Effector CD8-positive, alpha-beta T cell (primary cell): ENCODE results near the gene APPL2.
"Not testable (repeated sequence)": the region's sequence is repeated elsewhere in the genome, so short reads cannot be mapped to it uniquely, and the experiment has no call there.

ENCODE experiments used
- DNase-seq: peaks from one replicate; lab custom pipeline; 2025; lab: John Stamatoyannopoulos, UW

The APPL2 gene

DNA sequence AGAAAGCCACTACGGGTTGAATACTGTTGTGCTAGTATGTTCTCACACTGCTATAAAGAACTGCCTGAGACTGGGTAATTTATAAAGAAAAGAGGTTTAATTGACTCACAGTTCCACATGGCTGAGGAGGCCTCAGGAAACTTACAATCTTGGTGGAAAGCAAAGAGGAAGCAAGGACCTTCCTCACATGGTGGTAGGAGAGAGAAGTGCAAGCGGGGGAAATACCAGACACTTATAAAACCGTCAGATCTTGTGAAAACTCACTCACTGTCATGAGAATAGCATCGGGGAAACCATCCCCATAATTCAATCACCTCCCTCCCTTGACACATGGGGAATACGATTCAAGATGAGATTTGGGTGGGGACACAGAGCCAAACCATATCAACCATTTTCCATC, 20.5 kb upstream of the APPL2 start:
- DNase-seq: not testable (repeated sequence)

DNA sequence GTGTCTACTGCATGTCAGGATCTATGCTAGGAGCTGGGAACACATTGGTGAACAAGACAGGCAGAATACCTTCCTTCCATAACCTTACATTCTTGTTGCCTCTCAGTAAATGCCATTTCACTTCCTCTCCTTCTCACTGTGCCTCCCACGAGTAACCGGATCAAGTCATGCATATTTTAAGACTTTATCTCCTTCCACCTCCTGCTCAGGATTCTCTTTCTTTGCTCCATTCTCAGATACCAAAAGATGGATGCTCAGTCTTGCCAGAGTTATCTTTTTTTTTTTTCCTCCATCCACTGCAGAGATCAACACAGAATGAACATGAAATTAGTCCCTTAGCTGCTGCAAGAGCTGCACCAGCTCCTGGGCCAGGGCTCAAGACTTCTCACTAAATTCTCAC, 20.0 kb upstream of the APPL2 start:
- no peak for DNase-seq

DNA sequence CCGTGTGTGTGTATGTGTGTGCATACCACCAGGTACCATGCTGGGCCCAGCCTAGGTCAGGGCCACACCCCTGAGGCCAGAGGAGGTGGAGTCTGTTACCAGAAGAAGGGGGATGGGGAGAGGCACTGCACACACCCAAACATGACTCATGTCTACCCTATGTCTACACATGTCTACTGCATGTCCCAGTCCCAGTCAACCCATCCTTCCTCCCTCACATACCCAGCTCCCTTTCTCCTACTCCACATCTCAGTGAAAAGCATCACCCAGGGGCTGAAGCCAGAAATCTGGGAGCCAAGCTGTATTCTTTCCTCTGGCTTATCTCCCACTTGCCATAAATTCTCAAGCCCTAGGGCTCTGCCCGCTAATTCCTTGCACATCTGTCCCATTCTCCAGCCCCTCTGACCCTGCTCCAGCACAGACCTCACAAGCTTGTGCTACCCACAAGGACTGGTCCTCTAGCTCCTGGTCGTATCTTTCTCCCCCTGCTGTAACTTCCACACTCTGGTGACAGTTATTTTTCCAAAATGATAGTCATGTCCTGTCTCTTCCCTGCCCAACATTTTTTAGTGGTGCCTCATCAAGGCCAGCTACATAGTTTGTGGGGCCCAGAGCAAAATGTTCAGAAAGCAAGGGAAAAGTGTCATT, 18.0 kb upstream of the APPL2 start:
- no peak for DNase-seq

DNA sequence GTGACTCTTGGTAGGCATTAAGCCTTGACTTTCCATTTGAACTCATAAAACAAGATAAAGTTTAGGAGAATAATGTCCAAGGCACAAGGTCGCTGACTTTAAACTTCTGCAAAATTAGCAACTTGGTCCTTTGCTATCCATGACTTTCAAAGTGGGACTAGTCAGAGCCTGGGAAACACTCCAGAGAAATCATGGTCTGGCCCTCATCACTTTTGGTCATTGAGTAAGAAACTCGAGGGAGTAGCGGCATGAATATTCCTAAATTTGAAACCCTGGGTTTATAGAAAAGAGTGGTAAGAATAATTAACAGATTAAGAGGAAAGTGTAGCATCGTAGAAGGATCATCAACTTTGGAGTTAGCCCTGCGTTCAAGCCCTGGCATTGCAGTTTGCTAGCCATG, 16.9 kb upstream of the APPL2 start:
- DNase-seq: no peak

DNA sequence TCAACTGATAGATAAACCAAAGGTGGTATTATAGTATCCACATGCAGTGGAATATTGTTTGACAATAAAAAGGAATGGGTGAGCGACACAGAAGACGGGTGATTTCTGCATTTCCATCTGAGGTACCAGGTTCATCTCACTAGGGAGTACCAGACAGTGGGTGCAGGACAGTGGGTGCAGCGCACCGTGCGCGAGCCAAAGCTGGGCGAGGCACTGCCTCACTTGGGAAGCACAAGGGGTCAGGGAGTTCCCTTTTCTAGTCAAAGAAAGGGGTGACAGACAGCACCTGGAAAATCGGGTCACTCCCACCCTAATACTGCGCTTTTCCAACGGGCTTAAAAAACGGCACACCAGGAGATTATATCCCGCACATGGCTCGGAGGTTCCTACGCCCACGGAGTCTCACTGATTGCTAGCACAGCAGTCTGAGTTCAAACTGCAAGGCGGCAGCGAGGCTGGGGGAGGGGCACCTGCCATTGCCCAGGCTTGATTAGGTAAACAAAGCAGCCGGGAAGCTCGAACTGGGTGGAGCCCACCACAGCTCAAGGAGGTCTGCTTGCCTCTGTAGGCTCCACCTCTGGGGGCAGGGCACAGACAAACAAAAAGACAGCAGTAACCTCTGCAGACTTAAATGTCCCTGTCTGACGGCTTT, 9.9 kb upstream of the APPL2 start:
- not testable (repeated sequence) for DNase-seq

DNA sequence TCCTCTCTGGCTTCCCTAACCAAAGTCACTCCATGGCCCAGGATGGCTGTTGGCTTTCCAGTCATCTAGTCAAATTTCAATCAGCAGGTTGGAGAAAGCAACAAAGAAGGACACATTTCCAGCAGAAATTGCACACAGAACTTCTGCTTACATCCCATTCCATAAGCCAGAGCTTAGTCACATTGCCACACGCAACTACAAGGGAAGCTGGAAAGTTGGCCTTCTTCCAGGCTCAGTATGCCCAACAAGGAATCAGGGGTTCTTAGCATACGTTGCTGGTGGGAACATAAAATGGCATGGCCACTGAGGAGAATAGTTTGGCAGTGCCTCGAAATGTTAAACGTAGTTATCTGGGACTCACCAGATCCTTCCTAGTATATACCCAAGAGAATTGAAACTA, 9.3 kb upstream of the APPL2 start:
- DNase-seq: no peak

DNA sequence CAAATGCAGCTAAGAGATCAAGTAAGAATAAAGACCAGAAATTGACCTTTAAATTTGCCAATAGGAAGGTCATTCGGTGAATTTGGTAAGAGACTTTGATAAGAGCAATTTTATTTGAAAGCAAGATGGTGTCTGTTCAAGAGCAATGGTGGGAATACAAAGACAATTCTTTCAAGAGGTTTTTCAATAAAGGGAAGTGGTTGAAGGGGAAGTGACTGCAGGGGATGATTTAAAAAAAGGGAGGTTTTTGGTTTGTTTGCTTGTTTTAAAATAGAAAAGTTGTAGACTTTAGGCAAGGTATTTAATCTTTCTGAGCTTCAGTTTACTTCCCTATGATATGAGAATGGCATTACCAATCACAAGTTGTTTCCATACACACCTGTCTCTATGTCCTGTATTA, 4.3 kb upstream of the APPL2 start:
- DNase-seq: no peak

DNA sequence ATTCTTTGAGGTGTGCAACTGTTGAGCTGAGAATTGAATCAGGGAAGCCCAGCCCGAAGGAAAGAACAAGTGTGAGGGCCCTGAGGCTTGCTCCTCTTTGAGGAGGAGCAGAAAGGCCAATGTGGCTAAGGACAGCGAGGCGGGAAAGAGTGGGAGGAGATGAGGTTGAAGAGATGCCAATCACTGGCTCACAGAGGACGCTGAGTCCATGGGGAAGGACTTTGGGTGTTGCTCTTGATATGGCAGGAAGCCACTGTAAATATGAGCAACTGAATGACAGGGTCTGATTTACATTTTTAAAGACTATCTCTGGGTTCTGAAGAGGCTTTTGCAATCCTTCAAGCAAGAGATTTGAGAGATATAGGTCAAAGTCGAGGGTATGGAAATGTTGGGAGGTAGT, 3.3 kb upstream of the APPL2 start:
- DNase-seq: no peak

DNA sequence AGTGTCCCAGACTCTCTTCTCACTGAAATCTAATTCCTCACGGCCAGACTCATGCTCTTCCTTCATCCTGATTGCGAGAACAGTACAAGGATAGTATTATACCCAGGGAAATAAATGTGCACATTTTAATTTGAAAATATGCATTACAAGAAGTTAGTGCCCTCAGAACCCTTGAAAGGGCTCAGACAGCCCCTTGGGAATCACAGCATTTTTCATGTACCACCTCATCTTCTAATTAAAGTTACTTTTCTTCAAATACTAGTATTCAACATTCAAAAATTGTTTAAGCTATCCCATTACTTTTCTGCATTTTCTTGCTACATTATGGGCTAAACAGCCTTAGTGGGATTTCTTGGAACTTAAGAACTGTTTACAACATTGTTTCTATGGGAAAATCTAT, 1.7 kb upstream of the APPL2 start:
- DNase-seq: no peak

DNA sequence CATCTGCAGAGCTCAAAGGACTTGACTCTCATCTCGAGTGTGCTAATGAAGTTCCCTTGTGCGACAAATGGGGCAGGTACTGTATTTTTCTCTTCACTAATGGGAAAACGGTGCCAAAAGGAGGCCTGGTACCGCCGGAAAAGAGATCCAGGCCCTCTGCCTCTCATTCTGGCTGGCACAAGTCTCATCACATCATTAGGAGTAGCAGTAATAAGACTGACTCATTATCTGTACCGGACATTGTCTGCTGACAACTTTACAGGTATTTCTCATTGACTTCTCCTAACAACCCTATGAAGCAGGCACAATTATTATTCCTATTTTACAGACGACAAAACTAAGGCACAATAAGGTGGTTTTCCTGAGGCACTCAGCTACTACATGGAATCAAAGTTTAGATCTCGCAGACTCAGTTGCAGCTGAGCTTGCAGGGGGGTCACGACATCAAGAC, 668 bp downstream of the APPL2 start:
- DNase-seq: no peak

DNA sequence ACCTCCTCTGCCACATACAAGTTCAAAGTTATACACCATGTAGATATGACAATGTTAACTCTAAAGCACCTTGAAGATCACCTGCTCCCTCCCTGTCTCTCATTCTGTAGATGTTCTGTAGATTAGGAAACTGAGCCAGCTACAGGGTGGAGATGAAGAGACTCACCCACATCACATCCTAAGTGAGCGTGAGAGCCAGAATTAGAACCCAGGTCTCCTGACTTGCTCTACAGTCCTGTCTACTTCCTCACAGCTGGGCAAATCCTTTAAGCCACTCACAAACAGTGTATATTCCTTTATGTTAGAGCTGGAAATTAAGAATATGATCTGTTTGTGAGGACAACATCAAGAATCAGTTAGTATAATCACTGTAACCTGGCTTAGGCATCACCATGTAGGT, 1.8 kb downstream of the APPL2 start:
- DNase-seq: no peak

DNA sequence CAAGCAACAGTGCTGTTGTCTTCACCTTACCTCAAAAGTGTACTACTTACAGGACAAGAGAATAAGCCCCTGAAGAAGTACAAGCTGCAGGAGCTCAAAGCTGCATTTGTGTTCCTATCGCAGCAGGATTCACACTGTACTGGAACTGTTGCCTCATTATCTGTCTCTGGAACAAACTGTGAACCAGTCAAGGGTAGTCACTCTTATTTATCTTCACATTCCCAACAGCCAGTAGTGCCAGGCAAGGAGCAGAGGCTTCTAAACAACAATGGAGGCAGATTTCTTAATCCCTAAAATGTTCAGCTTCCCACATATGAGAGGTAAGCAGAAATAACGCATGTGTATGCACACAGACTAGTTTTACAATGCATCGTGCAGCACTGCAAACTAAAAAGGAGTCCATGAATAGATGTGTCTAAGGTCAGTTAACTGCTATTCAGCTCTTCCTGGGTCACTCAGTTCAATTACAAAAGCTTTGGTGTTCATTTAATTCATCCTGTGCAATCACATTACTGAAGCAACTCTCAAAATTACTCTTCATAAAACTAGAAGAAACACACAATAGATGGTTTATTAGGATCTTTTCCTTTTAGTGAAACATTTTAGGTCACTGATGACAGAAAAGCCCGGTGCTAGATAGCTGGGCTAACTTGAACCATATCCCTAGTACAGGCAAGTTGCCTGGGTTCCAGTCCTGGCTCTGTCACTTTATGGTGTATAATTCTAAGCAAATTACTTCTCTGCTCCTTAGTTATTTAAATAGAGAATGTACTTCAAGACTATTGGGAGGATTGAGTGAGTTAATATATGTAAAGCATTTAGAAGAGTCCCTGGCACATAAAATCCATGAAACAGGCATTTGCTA, 2.7 kb downstream of the APPL2 start:
- DNase-seq: no peak

DNA sequence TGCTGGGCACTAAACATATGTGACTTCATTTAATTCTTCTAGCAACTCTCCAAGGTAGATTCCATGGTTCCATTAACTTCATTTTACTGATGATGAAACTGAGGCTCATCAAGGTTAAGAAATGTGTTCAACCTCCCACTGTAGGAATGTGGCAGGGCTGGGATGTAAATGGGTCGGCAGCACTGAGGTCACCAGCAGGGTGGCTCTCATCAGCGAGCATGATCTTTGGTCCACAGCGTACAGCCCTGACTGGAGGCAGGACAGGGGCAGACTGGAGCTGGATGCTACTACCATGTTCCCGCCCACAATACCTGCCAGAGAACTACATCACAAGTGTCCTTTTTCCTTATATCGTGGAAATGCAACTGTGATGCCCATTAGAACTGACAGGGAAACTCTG, 4.6 kb downstream of the APPL2 start:
- no peak for DNase-seq

DNA sequence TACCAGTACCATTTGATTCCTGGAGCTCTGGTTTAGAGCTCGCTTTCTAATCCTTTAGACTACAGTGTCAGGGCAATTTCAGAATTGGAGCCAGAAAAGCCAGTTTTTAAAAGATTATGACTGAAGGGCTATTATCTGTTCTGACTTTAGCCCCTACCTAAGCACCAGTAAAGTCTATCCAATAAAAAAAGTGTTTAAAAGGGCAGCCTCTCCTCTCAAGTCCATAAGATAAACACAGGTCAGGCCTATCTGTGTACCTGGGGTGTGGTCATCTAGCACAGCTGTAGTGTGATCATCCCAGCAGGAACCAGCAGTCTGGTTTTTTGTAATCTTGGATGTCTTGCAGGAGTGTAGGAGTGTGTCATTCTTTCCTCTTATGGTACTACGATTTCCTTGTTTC, 6.6 kb downstream of the APPL2 start:
- DNase-seq: no peak

DNA sequence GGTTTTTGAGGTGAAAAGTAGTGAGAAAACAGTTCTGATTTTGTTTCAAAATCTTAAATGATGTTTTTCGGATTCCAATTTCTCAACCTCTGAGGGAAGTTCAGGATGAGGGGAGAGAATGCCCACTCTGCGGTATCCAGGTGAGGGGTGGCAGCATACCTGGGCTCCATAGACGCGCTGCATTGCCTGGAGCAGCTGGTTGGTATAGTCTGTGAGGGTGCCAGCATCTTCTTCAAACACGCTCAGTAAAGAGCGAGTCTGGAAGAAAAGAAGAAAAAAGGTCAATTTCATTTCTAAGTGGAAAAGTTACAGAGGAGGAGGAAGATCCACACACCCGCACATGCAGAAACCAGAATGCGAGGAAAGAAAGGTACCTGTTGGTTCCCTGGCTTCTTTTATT, 7.0 kb downstream of the APPL2 start:
- DNase-seq: no peak

DNA sequence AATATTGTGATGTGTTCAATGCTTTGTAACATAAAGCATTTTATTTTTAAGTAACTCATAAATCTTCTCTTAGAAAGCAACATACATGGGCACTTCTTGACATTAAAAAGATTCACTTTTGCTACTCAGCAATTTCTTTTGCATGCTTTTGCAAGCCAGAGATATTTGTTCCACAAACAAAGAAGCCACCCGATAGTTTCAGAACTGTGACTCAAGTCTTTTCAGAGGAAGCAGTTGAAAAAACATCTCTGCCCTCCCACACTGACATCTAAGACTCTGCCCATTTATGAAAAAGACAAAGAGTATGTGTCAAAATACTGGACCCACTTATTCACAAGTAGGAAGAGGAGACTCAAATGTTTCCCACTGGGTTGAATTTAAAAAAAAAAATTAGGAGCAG, 7.5 kb downstream of the APPL2 start:
- DNase-seq: no peak

DNA sequence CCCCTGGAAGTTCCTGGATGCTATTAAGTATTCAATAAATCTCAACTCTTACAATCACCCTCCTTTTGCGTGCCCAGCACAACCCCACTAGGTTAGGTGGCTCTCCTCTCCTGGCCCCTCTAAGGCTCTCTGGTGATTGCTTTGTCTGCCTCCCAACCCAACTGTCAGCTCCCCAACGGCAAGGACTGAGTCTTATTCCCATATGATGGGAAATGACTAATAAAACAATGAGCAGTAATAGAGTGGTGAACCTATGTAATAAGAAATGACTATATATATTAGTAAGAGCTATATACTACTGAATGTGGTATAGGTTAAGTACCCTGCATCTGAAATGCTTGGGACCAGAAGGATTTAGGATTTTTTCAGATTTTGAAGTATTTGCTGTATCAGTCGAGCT, 8.1 kb downstream of the APPL2 start:
- DNase-seq: no peak

DNA sequence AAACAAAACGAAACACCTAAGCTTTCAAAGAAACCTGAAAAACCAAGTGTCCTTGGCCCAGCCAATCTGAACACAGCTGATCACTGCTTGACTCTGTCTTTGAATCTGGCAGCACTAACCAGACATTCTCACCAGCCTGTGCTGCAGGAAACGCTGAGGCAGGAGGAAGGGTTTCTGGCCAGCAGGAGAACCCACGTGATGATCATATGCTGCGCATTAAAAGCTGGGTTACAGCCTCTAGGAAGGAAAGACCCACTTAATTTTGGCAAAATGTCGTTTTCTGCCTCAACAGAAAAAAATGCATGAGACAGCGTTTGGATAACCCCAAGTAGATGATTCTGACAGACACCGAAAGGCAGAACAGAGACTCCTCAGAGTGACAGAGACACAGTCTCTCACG, 9.8 kb downstream of the APPL2 start:
- DNase-seq: no peak

DNA sequence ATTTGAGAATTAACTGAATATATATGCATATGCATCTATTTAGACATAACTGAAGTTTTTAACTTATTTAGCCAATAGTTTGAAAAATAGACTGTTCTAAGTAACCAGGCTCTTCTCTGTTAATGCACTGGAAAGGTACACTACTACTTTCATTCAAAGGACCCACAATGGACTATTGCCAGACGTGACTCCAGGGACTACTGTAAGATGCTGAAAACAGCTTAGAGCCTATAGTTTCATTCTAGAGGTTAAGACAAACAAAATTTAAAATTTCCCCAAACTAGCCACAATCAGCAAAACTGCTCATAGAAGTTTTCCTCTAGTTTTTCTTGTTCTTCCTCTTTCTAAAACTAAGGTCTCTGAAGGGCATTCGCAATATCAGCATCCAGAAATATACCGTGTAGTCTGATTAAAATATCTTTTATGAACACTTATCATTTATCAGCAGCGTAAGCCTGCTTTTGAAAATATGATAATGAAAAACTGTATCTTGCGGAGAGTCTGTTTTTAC, 10.4 kb downstream of the APPL2 start:
- DNase-seq: no peak

DNA sequence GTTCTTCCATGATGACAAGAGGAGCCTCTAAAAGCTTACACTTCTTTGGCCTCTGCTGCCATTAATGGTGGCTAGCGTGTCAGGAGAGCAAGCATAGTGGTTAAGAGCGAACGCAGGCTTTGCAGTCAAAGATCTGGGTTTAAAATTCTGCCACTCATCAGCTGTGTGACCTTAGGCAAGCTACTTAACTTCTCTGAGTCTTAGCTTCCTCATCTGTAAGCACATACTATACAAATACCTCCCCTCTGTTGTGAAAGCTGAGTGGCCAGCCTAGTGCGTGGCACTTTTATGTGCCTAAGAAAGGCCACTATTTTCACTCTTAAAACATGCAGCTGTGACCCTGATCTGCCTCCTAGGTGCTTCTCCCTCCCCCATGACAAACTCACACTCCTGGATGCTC, 11.6 kb downstream of the APPL2 start:
- no peak for DNase-seq

DNA sequence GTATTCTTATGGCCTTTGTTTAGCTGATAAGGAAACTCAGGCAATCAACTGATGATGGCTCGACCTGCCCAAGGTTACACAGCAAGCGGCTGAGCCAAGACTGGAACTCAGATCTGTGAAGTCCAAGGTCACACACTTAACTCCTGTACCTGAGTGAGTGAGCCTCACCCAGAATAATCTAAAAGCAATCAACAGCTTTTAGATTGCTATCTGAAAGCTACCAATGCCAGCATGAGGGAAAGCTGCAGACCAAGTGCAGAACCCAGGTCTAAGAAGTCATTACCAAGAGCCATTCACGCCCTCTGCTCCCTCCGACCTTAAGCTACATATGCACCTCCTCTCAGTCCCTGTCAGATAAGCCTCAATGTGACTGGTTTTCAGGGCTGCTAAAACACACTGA, 12.1 kb downstream of the APPL2 start:
- no peak for DNase-seq

DNA sequence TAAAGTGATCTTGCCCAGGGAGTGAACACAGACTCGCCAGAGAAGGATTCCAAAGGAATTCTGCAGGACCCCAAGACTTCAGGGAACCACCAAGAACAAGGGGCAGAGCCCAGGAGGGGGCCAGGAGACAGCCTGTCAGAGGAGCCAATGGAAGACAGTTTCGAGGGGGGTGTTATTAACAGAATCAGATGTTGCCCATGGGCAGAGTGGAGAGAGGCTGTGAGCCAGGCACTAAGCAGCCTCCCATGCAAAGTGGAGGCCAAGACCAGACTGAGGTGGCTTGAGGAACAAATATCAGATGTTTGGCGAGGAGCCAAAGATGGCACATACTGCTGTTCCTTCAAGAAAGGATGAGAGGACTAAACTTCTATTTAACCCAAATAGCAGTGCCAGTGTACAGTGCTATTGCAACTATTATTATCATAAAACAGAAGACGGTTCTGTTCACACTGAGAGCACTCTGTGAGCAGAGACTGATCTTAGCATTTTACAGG, 12.6 kb downstream of the APPL2 start:
- no peak for DNase-seq
